Hematopoietic multipotent progenitor cell treated with erythropoietin and hydrocortisone succinate and interleukin-3 and kit ligand, for 15 days (in vitro differentiated cells): ENCODE measurements around the gene ZNRF2.

Experiments used
- DNase-seq: peaks from one replicate; pipeline ENCODE4 v3.0.0-alpha.2; 2015; ENCODE audit warnings: low spot score

ZNRF2 gene

GRCh38 chr7:30411897-30412296, 127.5 kb downstream of the ZNRF2 start:
- no peak for DNase-seq

GRCh38 chr7:30412782-30413504, 128.5 kb downstream of the ZNRF2 start:
- peak; percentile 59 for DNase-seq

- DNase-seq = no peak
Measured at GRCh38 chr7:30413864-30414263, 129.5 kb downstream of the ZNRF2 start.
